Measurements from ENCODE around the gene NPC2.

The NPC2 gene

GRCh38 chr14:74444866-74445265 is 48.2 kb downstream of the NPC2 start:
- no peak overlapping the region for H3K4me3 ChIP-seq (ENCODE audit: low read depth, low read length)
- no peak for DNase-seq
- no peaks in the 10 kb centered on the region for H3K36me3 ChIP-seq
- H3K27me3 ChIP-seq (ENCODE audit: insufficient read depth, low read depth, severe bottlenecking) = no peaks in the 10 kb centered on the region
- no peak overlapping the region for H3K27ac ChIP-seq
- H3K9me3 ChIP-seq (ENCODE audit: severe bottlenecking) = no peaks in the 10 kb centered on the region
- TF ChIP-seq, protein P1, sequence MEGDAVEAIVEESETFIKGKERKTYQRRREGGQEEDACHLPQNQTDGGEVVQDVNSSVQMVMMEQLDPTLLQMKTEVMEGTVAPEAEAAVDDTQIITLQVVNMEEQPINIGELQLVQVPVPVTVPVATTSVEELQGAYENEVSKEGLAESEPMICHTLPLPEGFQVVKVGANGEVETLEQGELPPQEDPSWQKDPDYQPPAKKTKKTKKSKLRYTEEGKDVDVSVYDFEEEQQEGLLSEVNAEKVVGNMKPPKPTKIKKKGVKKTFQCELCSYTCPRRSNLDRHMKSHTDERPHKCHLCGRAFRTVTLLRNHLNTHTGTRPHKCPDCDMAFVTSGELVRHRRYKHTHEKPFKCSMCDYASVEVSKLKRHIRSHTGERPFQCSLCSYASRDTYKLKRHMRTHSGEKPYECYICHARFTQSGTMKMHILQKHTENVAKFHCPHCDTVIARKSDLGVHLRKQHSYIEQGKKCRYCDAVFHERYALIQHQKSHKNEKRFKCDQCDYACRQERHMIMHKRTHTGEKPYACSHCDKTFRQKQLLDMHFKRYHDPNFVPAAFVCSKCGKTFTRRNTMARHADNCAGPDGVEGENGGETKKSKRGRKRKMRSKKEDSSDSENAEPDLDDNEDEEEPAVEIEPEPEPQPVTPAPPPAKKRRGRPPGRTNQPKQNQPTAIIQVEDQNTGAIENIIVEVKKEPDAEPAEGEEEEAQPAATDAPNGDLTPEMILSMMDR (IDR thresholded peaks at IDR 0.05; ENCODE audit: low read depth, low read length) = no peak

DNA sequence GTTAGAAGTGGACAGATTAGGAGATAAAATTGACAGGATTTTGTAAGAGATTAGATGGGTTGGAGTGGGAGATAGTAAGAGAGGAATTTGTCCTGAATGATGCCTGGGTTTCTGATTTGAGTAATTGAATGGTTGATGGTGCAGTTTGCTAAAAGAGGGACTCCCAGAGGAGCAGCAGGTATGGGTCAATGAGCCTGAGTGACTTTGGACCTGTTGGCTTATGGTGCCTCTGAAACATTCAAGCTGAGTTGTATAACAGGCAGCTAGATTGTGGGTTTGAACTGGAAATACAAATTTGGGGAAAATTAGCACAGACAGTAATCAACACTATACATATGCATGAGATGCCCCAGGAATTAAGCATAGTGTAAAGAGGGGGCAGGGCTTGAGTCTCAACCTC is 50.3 kb downstream of the NPC2 start:
- no peaks in the 10 kb centered on the region for H3K27me3 ChIP-seq (ENCODE audit: insufficient read depth, low read depth, severe bottlenecking)
- DNase-seq = no peak
- H3K27ac ChIP-seq = no peak overlapping the region
- H3K36me3 ChIP-seq = no peaks in the 10 kb centered on the region
- no peak overlapping the region for H3K4me3 ChIP-seq (ENCODE audit: low read depth, low read length)
- H3K9me3 ChIP-seq (ENCODE audit: severe bottlenecking) = no peaks in the 10 kb centered on the region
- TF ChIP-seq, protein P1 (IDR thresholded peaks at IDR 0.05; ENCODE audit: low read depth, low read length) = no peak

- DNase-seq = no peak
- Histone ChIP-seq H3K27ac (no peak overlapping the region), H3K4me3 (ENCODE audit: low read depth, low read length) (no peak overlapping the region), H3K9me3 (ENCODE audit: severe bottlenecking) (no peaks in the 10 kb centered on the region), H3K27me3 (ENCODE audit: insufficient read depth, low read depth, severe bottlenecking) (no peaks in the 10 kb centered on the region), H3K36me3 (no peaks in the 10 kb centered on the region)
- TF ChIP-seq, protein P1 (IDR thresholded peaks at IDR 0.05; ENCODE audit: low read depth, low read length) = no peak
Measured at GRCh38 chr14:74441113-74441512, 52.0 kb downstream of the NPC2 start.

DNA sequence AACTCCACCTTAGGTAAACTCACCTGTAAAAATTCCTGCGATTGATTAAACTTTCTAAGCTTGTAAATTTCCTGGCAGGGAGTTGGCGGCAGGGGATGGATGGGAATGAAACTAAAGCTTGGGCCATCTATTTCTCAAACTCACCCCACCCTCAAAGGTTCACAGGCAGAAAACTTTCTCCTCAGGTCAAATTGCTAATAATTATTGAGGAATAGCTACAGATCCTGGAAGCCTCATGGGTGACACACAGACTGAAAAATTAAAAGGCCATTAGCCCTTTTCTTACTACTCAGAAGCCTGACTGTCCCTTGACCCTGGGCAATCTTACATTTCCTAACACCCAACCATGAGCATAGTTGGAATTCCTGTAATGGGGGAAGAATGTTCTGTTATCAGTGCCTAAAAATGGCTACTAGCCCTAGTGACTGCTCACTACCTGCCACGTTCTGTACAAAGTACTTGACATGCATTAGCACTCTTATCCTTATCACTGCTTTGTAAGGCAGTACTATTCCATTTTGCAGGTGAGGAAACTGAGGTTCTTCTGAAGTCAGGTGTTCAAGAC is 54.7 kb downstream of the NPC2 start:
- no peak for DNase-seq
- Histone ChIP-seq H3K36me3 (no peaks in the 10 kb centered on the region), H3K9me3 (ENCODE audit: severe bottlenecking) (no peaks in the 10 kb centered on the region), H3K27me3 (ENCODE audit: insufficient read depth, low read depth, severe bottlenecking) (no peaks in the 10 kb centered on the region), H3K27ac (no peak overlapping the region), H3K4me3 (ENCODE audit: low read depth, low read length) (no peak overlapping the region)
- TF ChIP-seq, protein P1 (IDR thresholded peaks at IDR 0.05; ENCODE audit: low read depth, low read length) = no peak

- Histone ChIP-seq H3K27ac (no peak overlapping the region), H3K9me3 (ENCODE audit: severe bottlenecking) (no peaks in the 10 kb centered on the region), H3K27me3 (ENCODE audit: insufficient read depth, low read depth, severe bottlenecking) (no peaks in the 10 kb centered on the region), H3K36me3 (no peaks in the 10 kb centered on the region), H3K4me3 (ENCODE audit: low read depth, low read length) (no peak overlapping the region)
- TF ChIP-seq, protein P1 (IDR thresholded peaks at IDR 0.05; ENCODE audit: low read depth, low read length) = no peak
- no peak for DNase-seq
Measured at GRCh38 chr14:74437496-74438053, 55.5 kb downstream of the NPC2 start.

- no peak for DNase-seq
- Histone ChIP-seq H3K9me3 (ENCODE audit: severe bottlenecking) (no peaks in the 10 kb centered on the region), H3K27ac (no peak overlapping the region), H3K36me3 (no peaks in the 10 kb centered on the region), H3K4me3 (ENCODE audit: low read depth, low read length) (no peak overlapping the region), H3K27me3 (ENCODE audit: insufficient read depth, low read depth, severe bottlenecking) (no peaks in the 10 kb centered on the region)
- TF ChIP-seq, protein P1 (IDR thresholded peaks at IDR 0.05; ENCODE audit: low read depth, low read length) = no peak
Measured at GRCh38 chr14:74434294-74434693, 58.8 kb downstream of the NPC2 start.

Measured in WERI-Rb-1 (cell line).